AG09309 (cell line): ENCODE data around the gene TTLL11.

Experiments used
- DNase-seq: peaks from one replicate; pipeline ENCODE4 v3.0.0-alpha.2; 2010; ENCODE audit warnings: low read depth
- H3K4me3 ChIP-seq: 2 replicates; pipeline ENCODE4 v1.5.1; 2011; ENCODE audit warnings: mild to moderate bottlenecking, low read depth, low read length, moderate library complexity; ENCODE audit not compliant: control insufficient read depth
- CTCF ChIP-seq: IDR thresholded peaks from 2 replicates; pipeline ENCODE4 v1.5.1; 2011; ENCODE audit warnings: mild to moderate bottlenecking, low read depth, low read length, inconsistent platforms; ENCODE audit not compliant: insufficient read depth, control insufficient read depth; ENCODE audit errors: missing control alignments

TTLL11 gene

GRCh38 chr9:121811751-121812150 lies 281.4 kb downstream of the TTLL11 start:
- DNase-seq = no peak
- TF ChIP-seq CTCF = no peak
- no peak overlapping the region for H3K4me3 ChIP-seq

GRCh38 chr9:121811140-121811539 lies 282.0 kb downstream of the TTLL11 start:
- no peak for TF ChIP-seq CTCF
- no peak for DNase-seq
- no peak overlapping the region for H3K4me3 ChIP-seq

GRCh38 chr9:121810489-121810888 lies 282.6 kb downstream of the TTLL11 start:
- no peak overlapping the region for H3K4me3 ChIP-seq
- no peak for DNase-seq
- no peak for TF ChIP-seq CTCF

GRCh38 chr9:121809356-121810050 lies 283.6 kb downstream of the TTLL11 start:
- DNase-seq = no peak
- no peak overlapping the region for H3K4me3 ChIP-seq
- no peak for TF ChIP-seq CTCF

- no peak for DNase-seq
- TF ChIP-seq CTCF = no peak
- H3K4me3 ChIP-seq = no peak overlapping the region
Observed at GRCh38 chr9:121808781-121809180, 284.3 kb downstream of the TTLL11 start.

- H3K4me3 ChIP-seq = no peak overlapping the region
- no peak for TF ChIP-seq CTCF
- DNase-seq = no peak
Observed at GRCh38 chr9:121807823-121808278, 285.3 kb downstream of the TTLL11 start.
